K562 (cell line): Measurements from ENCODE around the gene ATF6B. TPM values are rescaled to one million over a fixed set of nuclear protein-coding genes. Genes with fewer than 3 reads are reported as not detected.
A peak's percentile ranks its signal among the peaks of the same experiment; 100 is the strongest.

ENCODE experiments used
- ATAC-seq: fragments of 200-7000 bp; cut with Tn5 transposase; 3 replicates; pipeline ENCODE4 v1.9.1; 2020; ENCODE audit warnings: moderate library complexity
- BruUV-seq: library from RNA; stranded (reverse); fragments of 400-500 nt; replicated peaks from 2 replicates; lab custom pipeline; 2021; lab: Mats Ljungman, UMichigan
- CTCF ChIA-PET: fragments of 300-600 bp; formaldehyde crosslinking; extraction: SDS; loops from one replicate; lab custom pipeline; 2021; ENCODE audit warnings: low intra/inter-chr PET ratio; lab: Yijun Ruan, JAX
- POLR2A ChIA-PET: fragments of 300-600, 350-650 bp; sonication (Branson Sonifier 250); formaldehyde crosslinking; extraction: SDS; loops from one replicate; lab custom pipeline; 2021; ENCODE audit warnings: antibody characterized with exemption, inconsistent platforms; lab: Yijun Ruan, JAX
- DNase-seq, 4 experiments: peaks; one replicate each; pipeline versions ENCODE4 v3.0.0 to v3.0.0-alpha.2; 2011 to 2018; ENCODE audit warnings: low spot score in 3 of 4, mixed read lengths in 3 of 4; ENCODE audit errors: extremely low read depth in 1 of 4
- FAIRE-seq: peaks from 2 replicates; lab custom pipeline; 2011; peaks lifted over from hg19 to GRCh38; lab: Jason Lieb, UNC
- H2AFZ ChIP-seq: 2 replicates; pipeline ENCODE4 v1.6.0; 2011; ENCODE audit warnings: low read depth, low read length, control low read depth, inconsistent platforms
- H3K27ac ChIP-seq: fragments of 200-600 bp; 3 replicates; pipeline ENCODE4 v1.8.0; 2011; ENCODE audit warnings: low read depth, mild to moderate bottlenecking, control low read depth, inconsistent platforms, low read length, moderate library complexity, mixed read lengths; ENCODE audit errors: extremely low read depth
- H3K27me3 ChIP-seq, 2 experiments: fragments of 300-600 bp in 1 of 2; 2 replicates in 1 of 2; 3 replicates in 1 of 2; pipeline versions ENCODE4 v1.6.0 to v1.8.0; 2011; ENCODE audit warnings: inconsistent platforms in 2 of 2, low read length in 2 of 2, mild to moderate bottlenecking in 1 of 2, mixed read lengths in 1 of 2, moderate library complexity in 1 of 2; ENCODE audit not compliant: control insufficient read depth in 2 of 2, insufficient read depth in 2 of 2
- H3K36me3 ChIP-seq: fragments of 300-600 bp; 3 replicates; pipeline ENCODE4 v1.8.0; 2011; ENCODE audit warnings: mild to moderate bottlenecking, low read length, inconsistent platforms; ENCODE audit not compliant: control insufficient read depth, insufficient read depth
- H3K4me1 ChIP-seq, 2 experiments: fragments of 200-600 bp in 1 of 2; replicated peaks in 1 of 2; 2 replicates in 1 of 2; 3 replicates in 1 of 2; pipeline versions ENCODE4 v1.5.1 to v1.8.0; 2011; ENCODE audit warnings: inconsistent platforms in 2 of 2, low read length in 2 of 2, mild to moderate bottlenecking in 1 of 2, mixed read lengths in 1 of 2, moderate library complexity in 1 of 2; ENCODE audit not compliant: control insufficient read depth in 2 of 2, insufficient read depth in 2 of 2
- H3K4me2 ChIP-seq: 2 replicates; pipeline ENCODE4 v1.6.1; 2011; ENCODE audit warnings: low read length, control low read depth, inconsistent platforms, mixed read lengths; ENCODE audit not compliant: insufficient read depth
- H3K4me3 ChIP-seq: fragments of 200-600 bp; sonication (generic), shearing (Covaris generic); 2 replicates; pipeline ENCODE4 v1.5.1; 2016; ENCODE audit warnings: control low read depth, inconsistent platforms
- H3K79me2 ChIP-seq: fragments of 200-600 bp; 3 replicates; pipeline ENCODE4 v1.8.0; 2011; ENCODE audit warnings: low read length, inconsistent platforms; ENCODE audit not compliant: control insufficient read depth, insufficient read depth
- H3K9ac ChIP-seq, 2 experiments: 2 replicates each; pipeline versions ENCODE4 v1.6.0 to v1.6.1; 2011; ENCODE audit warnings: low read depth in 2 of 2, low read length in 2 of 2, control low read depth in 1 of 2, inconsistent platforms in 1 of 2, mild to moderate bottlenecking in 1 of 2, mixed read lengths in 1 of 2; ENCODE audit not compliant: insufficient read depth in 1 of 2
- H3K9me1 ChIP-seq: one replicate; pipeline ENCODE4 v1.6.0; 2011; ENCODE audit warnings: inconsistent platforms, mild to moderate bottlenecking, low read length, moderate library complexity; ENCODE audit not compliant: control insufficient read depth, insufficient read depth
- H3K9me3 ChIP-seq: replicated peaks from 2 replicates; pipeline ENCODE4 v1.5.1; 2011; ENCODE audit warnings: low read depth, low read length, inconsistent platforms; ENCODE audit not compliant: control insufficient read depth, insufficient read depth
- H4K20me1 ChIP-seq: replicated peaks from 2 replicates; pipeline ENCODE4 v1.6.1; 2011; ENCODE audit warnings: low read length, inconsistent platforms, mixed read lengths; ENCODE audit not compliant: control insufficient read depth, insufficient read depth
- ARID1B ChIP-seq: fragments of 450-650 bp; IDR thresholded peaks from 2 replicates; pipeline ENCODE4 v1.6.1; 2016; ENCODE audit warnings: antibody characterized with exemption, mild to moderate bottlenecking, inconsistent platforms
- CBX1 ChIP-seq: sonication (generic); IDR thresholded peaks from 2 replicates; pipeline ENCODE4 v1.6.1; 2016; ENCODE audit warnings: antibody characterized with exemption, low read depth, mild to moderate bottlenecking
- CCNT2 ChIP-seq: IDR thresholded peaks from 2 replicates; pipeline ENCODE4 v1.6.1; 2011; ENCODE audit warnings: borderline replicate concordance, low read depth, mild to moderate bottlenecking, moderate library complexity, mixed read lengths, low read length; ENCODE audit not compliant: insufficient read length; ENCODE audit errors: extremely low read depth
- EP400 ChIP-seq: fragments of 450-650 bp; IDR thresholded peaks from 2 replicates; pipeline ENCODE4 v1.6.1; 2017; ENCODE audit warnings: antibody characterized with exemption, mild to moderate bottlenecking, moderate library complexity
- ETV5 ChIP-seq: sonication (generic); formaldehyde crosslinking; IDR thresholded peaks from 2 replicates; pipeline ENCODE4 v1.4.0; 2020; ENCODE audit warnings: low read depth, mild to moderate bottlenecking, missing genetic modification reagents
- HDGF ChIP-seq: fragments of 450-650 bp; IDR thresholded peaks from 2 replicates; pipeline ENCODE4 v1.6.1; 2016
- HNRNPL ChIP-seq: fragments of 200-400 bp; formaldehyde crosslinking; IDR thresholded peaks from 2 replicates; pipeline ENCODE4 v1.6.1; 2017; ENCODE audit warnings: low read depth, mild to moderate bottlenecking, low read length
- KHSRP ChIP-seq: fragments of 450-650 bp; IDR thresholded peaks from 2 replicates; pipeline ENCODE4 v1.6.1; 2017
- POLR2G ChIP-seq: fragments of 200-400 bp; formaldehyde crosslinking; IDR thresholded peaks from 2 replicates; pipeline ENCODE4 v1.6.1; 2017; ENCODE audit warnings: low read depth, mild to moderate bottlenecking, antibody characterized with exemption, low read length, moderate library complexity
- POU5F1 ChIP-seq: fragments of 150-350 bp; IDR thresholded peaks from 2 replicates; pipeline ENCODE4 v1.6.1; 2014; ENCODE audit warnings: borderline replicate concordance, low read length, low read depth, mild to moderate bottlenecking; ENCODE audit not compliant: partially characterized antibody
- RB1 ChIP-seq: fragments of 450-650 bp; IDR thresholded peaks from 2 replicates; pipeline ENCODE4 v1.6.1; 2017; ENCODE audit warnings: low read depth, mild to moderate bottlenecking
- RBBP5 ChIP-seq: fragments of 200-600 bp; sonication (generic); IDR thresholded peaks from 2 replicates; pipeline ENCODE4 v1.6.1; 2012; ENCODE audit warnings: borderline replicate concordance, mild to moderate bottlenecking, low read length, control low read depth, inconsistent platforms; ENCODE audit not compliant: insufficient read depth, poor library complexity, severe bottlenecking
- RBFOX2 ChIP-seq: fragments of 200-400 bp; formaldehyde crosslinking; IDR thresholded peaks from 2 replicates; pipeline ENCODE4 v1.6.1; 2017; ENCODE audit warnings: low read depth, mild to moderate bottlenecking, low read length, moderate library complexity
- RBM25 ChIP-seq: fragments of 200-400 bp; formaldehyde crosslinking; IDR thresholded peaks from 2 replicates; pipeline ENCODE4 v1.6.1; 2018; ENCODE audit warnings: low read length, low read depth, moderate library complexity; ENCODE audit not compliant: severe bottlenecking
- RUNX1 ChIP-seq: sonication (generic); IDR thresholded peaks from 2 replicates; pipeline ENCODE4 v1.6.1; 2016; ENCODE audit warnings: antibody characterized with exemption, low read depth
- SREBF2 ChIP-seq: sonication (generic); formaldehyde crosslinking; IDR thresholded peaks from 2 replicates; pipeline ENCODE4 v1.4.0; 2020; ENCODE audit warnings: mild to moderate bottlenecking, missing genetic modification reagents
- SUPT5H ChIP-seq: fragments of 450-650 bp; IDR thresholded peaks from 2 replicates; pipeline ENCODE4 v1.6.1; 2016
- TARDBP ChIP-seq: fragments of 450-650 bp; IDR thresholded peaks from 2 replicates; pipeline ENCODE4 v1.6.1; 2016
- ZNF165 ChIP-seq: fragments of 250-450 bp; sonication (Bioruptor Pico); IDR thresholded peaks from 2 replicates; pipeline ENCODE4 v1.4.0; 2020; ENCODE audit warnings: borderline replicate concordance
- ZNF263 ChIP-seq: sonication (generic); formaldehyde crosslinking; IDR thresholded peaks from 2 replicates; pipeline ENCODE4 v1.8.0; 2022; ENCODE audit warnings: mild to moderate bottlenecking, missing genetic modification reagents, borderline replicate concordance
- WGBS: fragments of 100-300 bp; shearing (Covaris generic); methylation state at CpG from one replicate; pipeline ENCODE4 v1.1.6; 2016; ENCODE audit warnings: low coverage, mixed read lengths; ENCODE audit not compliant: insufficient coverage; ENCODE audit errors: missing lambda C conversion rate; 5-methylcytosine and 5-hydroxymethylcytosine counted together
- in situ Hi-C: fragments of 300-500 bp; cut with MboI; formaldehyde crosslinking; loops from 4 replicates; pipeline ENCODE4 v1.15.0; 2018; ENCODE audit warnings: inconsistent platforms, mixed read lengths
- intact Hi-C: fragments of 100-400 bp; cut with micrococcal nuclease; formaldehyde crosslinking; loops from 2 replicates; pipeline ENCODE4 v1.14.2; 2022
- polyA plus RNA-seq, 8 experiments: library from polyadenylated mRNA; depleted of rRNA in 4 of 8; stranded (reverse) in 5 of 8; unstranded in 3 of 8; fragments of >200 nt; fragmentation: Nextera tagmentation in 2 of 8; fragmentation: Illumina TruSeq in 1 of 8; extraction: Ambion mirVana in 2 of 8; extraction: Trizol in 1 of 8; gene quantifications; 2 replicates each; pipeline versions ENCODE4 v1.2.1 to v1.2.3, GENCODE V29; 2011 to 2014; ENCODE audit warnings: inconsistent platforms in 1 of 8, missing spikeins in 1 of 8
- total RNA-seq, 7 experiments: library from RNA; depleted of rRNA in 6 of 7; stranded (reverse); fragments of >200 nt in 6 of 7; fragmentation: Illumina TruSeq in 2 of 7; extraction: Trizol in 2 of 7; gene quantifications; 2 replicates each; pipeline versions ENCODE4 v1.2.1 to v1.2.3, GENCODE V29; 2011 to 2021; ENCODE audit warnings: low replicate concordance in 1 of 7
- TF ChIP-seq, protein P1 (sequence below), 3 experiments: IDR thresholded peaks in 2 of 3; conservative IDR thresholded peaks in 1 of 3; 2 replicates each; pipeline ENCODE4 v1.5.1; 2011 to 2012; ENCODE audit warnings: low read length in 3 of 3, mild to moderate bottlenecking in 3 of 3, control low read depth in 2 of 3, improper control_type of control experiment in 1 of 3, inconsistent platforms in 1 of 3, low read depth in 1 of 3, mixed read lengths in 1 of 3, moderate library complexity in 1 of 3; ENCODE audit not compliant: insufficient read depth in 2 of 3
- TF ChIP-seq, protein P2 (sequence below): sonication (generic); formaldehyde crosslinking; IDR thresholded peaks from 2 replicates; pipeline ENCODE4 v1.9.0; 2022; ENCODE audit warnings: mild to moderate bottlenecking, missing genetic modification reagents

The ATF6B gene
- total and polyA plus RNA-seq, 9 of the 15 experiments (the other 6 are each of a cell fraction or from before 2014, with no cell fraction given): 20.7 to 131 (median 31.7) TPM

DNA sequence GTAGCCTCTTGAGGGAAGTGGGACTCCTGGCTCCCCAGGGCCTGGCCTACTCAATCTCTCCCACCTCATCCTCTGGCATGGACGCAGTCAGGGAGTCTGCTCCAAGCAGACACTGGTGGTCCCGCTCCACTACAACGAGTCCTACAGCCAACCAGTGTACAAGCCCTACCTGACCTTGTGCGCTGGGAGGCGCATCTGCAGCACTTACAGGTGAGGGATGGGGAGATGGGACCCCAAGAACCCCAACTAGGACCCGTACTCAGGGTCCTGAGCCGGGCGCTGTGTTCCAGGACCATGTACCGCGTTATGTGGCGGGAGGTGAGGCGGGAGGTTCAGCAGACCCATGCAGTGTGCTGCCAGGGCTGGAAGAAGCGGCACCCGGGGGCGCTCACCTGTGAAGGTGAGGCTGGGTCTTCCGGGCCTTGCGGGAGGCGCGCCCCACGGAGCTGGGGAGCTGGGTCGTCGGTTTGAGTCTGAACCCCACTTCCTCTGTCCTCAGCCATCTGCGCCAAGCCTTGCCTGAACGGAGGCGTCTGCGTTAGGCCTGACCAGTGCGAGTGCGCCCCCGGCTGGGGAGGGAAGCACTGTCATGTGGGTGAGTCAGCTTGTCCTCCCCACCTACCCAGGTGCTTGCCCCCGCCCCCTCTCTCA lies 38.5 kb upstream of the ATF6B start:
- Histone ChIP-seq H3K4me3 (no peak overlapping the region), H3K4me1 (peaks cover 44 to 51% of the 10 kb centered on the region in 2 experiments), H3K4me2 (no peak overlapping the region), H3K27ac (0 out of 3 replicates have a peak overlapping the region, but pooled peaks have one; percentile 10), H4K20me1 (no peaks in the 10 kb centered on the region), H3K9me1 (no peaks in the 10 kb centered on the region), H3K9me3 (no peaks in the 10 kb centered on the region), H3K27me3 (no peaks in the 10 kb centered on the region), H2AFZ (no peak overlapping the region), H3K79me2 (peaks cover 3% of the 10 kb centered on the region; the same call in 1 of the 3 replicates), H3K36me3 (peaks cover 80% of the 10 kb centered on the region), H3K9ac (peak overlapping the region in 1 of 2 experiments; percentile 88; a peak in 2 of 4 replicates)
- ChIA-PET CTCF (no interaction called here), POLR2A (interaction anchor here (0.6 to 4.6 kb wide), 3 partner anchors 11 to 37 kb away, joined by 3 to 30 read pairs (median 4); partner anchors contain the start of genes AGPAT1 and RNF5)
- FAIRE-seq: no peak
- in situ Hi-C loops (no loop called here), intact Hi-C loops (loop anchor here (5.0 kb wide), 1 partner anchor 49 kb away; no protein-coding TSS in a partner anchor)
- DNase-seq: peak; percentile 69 to 77 (median 70)
- no TSS peak for BruUV-seq
- 92% methylated on average over 24 of the region's 30 CpGs for WGBS
- peak; percentile 62 for ATAC-seq
- no peak for TF ChIP-seq ZNF263 (CRISPR knock-in tag)
- no peak for TF ChIP-seq RB1
- no peak for TF ChIP-seq RBM25
- 0 out of 2 replicates have a peak, but pooled peaks have one; percentile 28 for TF ChIP-seq CBX1
- TF ChIP-seq RUNX1: 0 out of 2 replicates have a peak, but pooled peaks have one; percentile 9
- TF ChIP-seq TARDBP: no peak
- TF ChIP-seq SREBF2 (CRISPR knock-in tag): no peak
- TF ChIP-seq ETV5 (CRISPR knock-in tag): no peak
- TF ChIP-seq POLR2G: peak; percentile 69
- no peak for TF ChIP-seq ZNF165
- peak; percentile 8 for TF ChIP-seq RBBP5
- TF ChIP-seq SUPT5H: no peak
- TF ChIP-seq CCNT2: peak; percentile 27
- peak; percentile 61; the same call in 1 of the 2 replicates for TF ChIP-seq RBFOX2
- no peak for TF ChIP-seq EP400
- 0 out of 2 replicates have a peak, but pooled peaks have one; percentile 15 for TF ChIP-seq ARID1B
- 0 out of 2 replicates have a peak, but pooled peaks have one; percentile 17 for TF ChIP-seq HNRNPL
- TF ChIP-seq, protein P1, sequence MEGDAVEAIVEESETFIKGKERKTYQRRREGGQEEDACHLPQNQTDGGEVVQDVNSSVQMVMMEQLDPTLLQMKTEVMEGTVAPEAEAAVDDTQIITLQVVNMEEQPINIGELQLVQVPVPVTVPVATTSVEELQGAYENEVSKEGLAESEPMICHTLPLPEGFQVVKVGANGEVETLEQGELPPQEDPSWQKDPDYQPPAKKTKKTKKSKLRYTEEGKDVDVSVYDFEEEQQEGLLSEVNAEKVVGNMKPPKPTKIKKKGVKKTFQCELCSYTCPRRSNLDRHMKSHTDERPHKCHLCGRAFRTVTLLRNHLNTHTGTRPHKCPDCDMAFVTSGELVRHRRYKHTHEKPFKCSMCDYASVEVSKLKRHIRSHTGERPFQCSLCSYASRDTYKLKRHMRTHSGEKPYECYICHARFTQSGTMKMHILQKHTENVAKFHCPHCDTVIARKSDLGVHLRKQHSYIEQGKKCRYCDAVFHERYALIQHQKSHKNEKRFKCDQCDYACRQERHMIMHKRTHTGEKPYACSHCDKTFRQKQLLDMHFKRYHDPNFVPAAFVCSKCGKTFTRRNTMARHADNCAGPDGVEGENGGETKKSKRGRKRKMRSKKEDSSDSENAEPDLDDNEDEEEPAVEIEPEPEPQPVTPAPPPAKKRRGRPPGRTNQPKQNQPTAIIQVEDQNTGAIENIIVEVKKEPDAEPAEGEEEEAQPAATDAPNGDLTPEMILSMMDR (IDR thresholded peaks at IDR 0.05 in 2 of 3, conservative IDR thresholded peaks at IDR 0.05 in 1 of 3; ENCODE audit: insufficient read depth in 2 of 3, low read depth in 1 of 3, low read length in 3 of 3): peak; percentile 40 to 59 (median 58)
- TF ChIP-seq, protein P2, sequence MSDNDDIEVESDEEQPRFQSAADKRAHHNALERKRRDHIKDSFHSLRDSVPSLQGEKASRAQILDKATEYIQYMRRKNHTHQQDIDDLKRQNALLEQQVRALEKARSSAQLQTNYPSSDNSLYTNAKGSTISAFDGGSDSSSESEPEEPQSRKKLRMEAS (CRISPR knock-in tag): no peak
- no peak for TF ChIP-seq HDGF
- TF ChIP-seq KHSRP: no peak
- no peak for TF ChIP-seq POU5F1
